Measurements from ENCODE around the gene TAPBPL.

- TF ChIP-seq CTCF (IDR thresholded peaks at IDR 0.05 in 8 of 11, conservative IDR thresholded peaks at IDR 0.05 in 3 of 11) (no peak), POLR2AphosphoS5 (IDR thresholded peaks at IDR 0.05) (no peak)
These were observed 45.9 kb upstream of the TAPBPL start for GRCh38 chr12:6405963-6406362.
